NOMO-1 treated with DMSO at 0.1 percent for 48 hours (cell line): ENCODE results near the gene WDR82.

Source experiments
- DNase-seq: peaks from one replicate; lab custom pipeline; 2025; ENCODE audit not compliant: unreplicated experiment; lab: John Stamatoyannopoulos, UW

Gene WDR82

GRCh38 chr3:52227117-52227516 is 51.3 kb downstream of the WDR82 start:
- no peak for DNase-seq

DNA sequence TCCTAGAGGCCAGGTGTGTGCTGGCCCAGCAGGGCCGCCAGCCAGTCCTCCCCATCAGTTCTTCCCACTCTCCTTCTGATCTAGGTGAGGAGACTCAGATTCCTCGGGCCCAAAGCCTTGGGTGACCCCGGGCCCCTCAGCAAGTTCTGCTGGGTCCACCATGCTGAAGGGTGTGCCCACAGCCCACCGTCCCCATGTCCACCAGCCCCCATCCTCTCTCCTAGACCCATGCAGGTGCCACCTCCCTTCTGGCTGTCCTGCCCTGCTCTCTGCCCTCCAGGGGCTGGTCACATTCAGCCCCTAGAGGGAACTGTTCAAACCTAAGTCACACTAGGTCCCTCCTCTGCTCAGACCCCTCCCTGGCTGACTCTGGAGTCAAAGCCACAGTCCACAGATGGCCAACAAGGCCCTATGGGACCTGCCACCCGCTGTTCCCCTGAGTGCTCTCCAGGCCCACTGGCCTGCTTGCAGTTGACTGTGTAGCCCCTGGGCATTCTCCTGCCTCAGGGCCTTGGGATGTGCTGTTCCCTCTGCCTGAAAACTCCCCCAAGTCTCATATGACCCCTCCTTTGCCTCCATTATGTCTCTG is 52.1 kb downstream of the WDR82 start:
- DNase-seq: no peak

GRCh38 chr3:52225452-52226228 is 52.8 kb downstream of the WDR82 start, which contains the start of gene TLR9:
TSS of gene TLR9 (minus strand) at chr3:52225645. CDS start at chr3:52225529, 116 bp downstream.
- DNase-seq: peak; percentile 92

GRCh38 chr3:52223449-52224408 is 54.7 kb downstream of the WDR82 start:
- no peak for DNase-seq

DNA sequence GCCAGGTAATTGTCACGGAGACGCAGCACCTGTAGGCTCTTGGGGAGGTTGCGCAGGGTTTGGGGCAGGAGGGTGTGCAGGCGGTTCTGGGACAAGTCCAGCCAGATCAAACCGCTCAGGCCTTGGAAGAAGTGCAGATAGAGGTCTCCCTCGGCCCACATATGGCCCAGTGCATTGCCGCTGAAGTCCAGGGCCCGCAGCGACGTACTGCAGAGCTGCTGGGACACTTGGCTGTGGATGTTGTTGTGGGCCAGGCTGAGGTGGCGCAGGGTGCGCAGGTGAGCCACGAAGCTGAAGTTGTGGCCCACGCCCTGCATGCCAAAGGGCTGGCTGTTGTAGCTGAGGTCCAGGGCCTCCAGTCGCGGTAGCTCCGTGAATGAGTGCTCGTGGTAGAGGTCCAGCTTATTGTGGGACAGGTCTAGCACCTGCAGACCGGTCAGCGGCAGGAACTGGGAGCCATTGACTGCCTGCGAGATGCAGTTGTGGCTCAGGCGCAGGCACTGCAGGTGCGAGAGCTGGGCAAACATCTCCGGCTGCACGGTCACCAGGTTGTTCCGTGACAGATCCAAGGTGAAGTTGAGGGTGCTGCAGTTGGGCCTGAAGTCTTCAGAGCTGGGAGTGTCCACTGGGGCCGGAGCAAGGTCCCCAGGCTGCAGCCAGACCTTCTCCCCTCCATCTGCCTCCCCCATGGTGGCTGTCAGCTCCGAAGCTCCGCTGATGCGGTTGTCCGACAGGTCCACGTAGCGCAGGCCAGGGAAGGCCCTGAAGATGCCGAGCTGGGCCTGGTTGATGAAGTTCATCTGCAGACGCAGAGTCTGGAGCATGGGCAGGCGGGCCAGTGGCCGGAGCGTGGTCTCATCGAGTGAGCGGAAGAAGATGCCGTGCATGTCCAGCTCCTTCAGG is 55.9 kb downstream of the WDR82 start:
- no peak for DNase-seq

GRCh38 chr3:52221563-52222318 is 56.7 kb downstream of the WDR82 start:
- no peak for DNase-seq

- DNase-seq: no peak
Measured at GRCh38 chr3:52221141-52221562, 57.3 kb downstream of the WDR82 start.

- peak; percentile 75 for DNase-seq
Measured at GRCh38 chr3:52220380-52221026, 57.9 kb downstream of the WDR82 start.

- no peak for DNase-seq
Measured at GRCh38 chr3:52218937-52219650, 59.4 kb downstream of the WDR82 start.

GRCh38 chr3:52218454-52218853 is 60.0 kb downstream of the WDR82 start:
- no peak for DNase-seq

- DNase-seq: no peak
Measured at GRCh38 chr3:52218026-52218425, 60.4 kb downstream of the WDR82 start.

GRCh38 chr3:52217409-52217805 is 61.0 kb downstream of the WDR82 start:
- DNase-seq: no peak

DNA sequence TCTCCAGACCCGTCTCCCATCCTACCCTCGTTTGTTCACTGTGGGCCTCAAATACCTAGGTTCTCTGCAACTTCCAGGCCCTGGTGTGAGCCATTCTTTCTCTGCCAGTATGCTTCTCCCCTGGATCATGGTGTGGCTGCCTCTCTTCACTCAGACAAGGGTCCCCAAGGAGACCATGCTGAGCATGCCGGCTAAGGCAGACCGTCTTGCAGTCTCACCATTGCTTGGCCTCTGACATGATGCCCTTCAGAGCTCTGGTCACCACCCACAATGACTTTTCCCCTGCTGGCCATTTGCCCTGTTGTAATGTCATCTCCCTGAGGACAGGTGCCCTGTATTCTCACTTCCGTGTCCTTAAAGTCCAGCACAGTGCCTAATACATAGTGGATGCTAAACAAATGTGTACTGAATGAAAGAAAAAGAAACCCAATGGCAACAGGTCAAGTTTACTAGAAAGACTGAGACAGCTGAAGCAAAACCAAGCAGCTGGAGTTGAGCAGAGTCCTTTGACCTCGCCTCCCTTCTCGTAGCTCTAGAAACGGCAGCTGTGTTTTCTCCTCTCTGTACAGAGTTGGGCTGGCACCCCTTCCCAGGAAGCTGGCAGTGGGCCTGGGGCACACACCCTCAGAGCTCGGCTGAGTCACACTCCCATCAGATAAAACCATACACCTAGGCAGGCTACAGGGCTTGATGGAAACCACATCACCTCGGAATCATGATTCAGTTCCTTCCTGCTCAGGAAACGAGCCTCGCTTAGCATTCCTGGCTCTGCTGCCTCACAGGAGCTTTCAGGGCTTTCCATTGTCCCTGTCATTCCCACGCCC is 61.7 kb downstream of the WDR82 start:
- DNase-seq: no peak

- DNase-seq: no peak
Measured at GRCh38 chr3:52215351-52215750, 63.1 kb downstream of the WDR82 start.

- no peak for DNase-seq
Measured at GRCh38 chr3:52213901-52214300, 64.5 kb downstream of the WDR82 start.

- DNase-seq: no peak
Measured at GRCh38 chr3:52213005-52213404, 65.4 kb downstream of the WDR82 start.

- DNase-seq: no peak
Measured at GRCh38 chr3:52211268-52211891, 67.1 kb downstream of the WDR82 start.
